ENCODE data around the gene COA3. TPM values are rescaled to one million over a fixed set of nuclear protein-coding genes. Genes with fewer than 3 reads are reported as not detected.
A peak's percentile ranks its signal among the peaks of the same experiment; 100 is the strongest.

The COA3 gene
- total RNA-seq, 1 donor from 2014 or later: 53.9 TPM

- peaks cover 44% of the 10 kb centered on the region for H3K36me3 ChIP-seq
- DNase-seq (no peak), ATAC-seq (peak; percentile 61)
- intact Hi-C loops (cut with DNase I): no loop called here
- no peaks in the 10 kb centered on the region for H3K4me1 ChIP-seq
- no peaks in the 10 kb centered on the region for H3K27me3 ChIP-seq
- H3K4me3 ChIP-seq: no peak overlapping the region
- no peak for TF ChIP-seq CTCF (IDR thresholded peaks at IDR 0.05)
- no peaks in the 10 kb centered on the region for H3K9me3 ChIP-seq
- H3K27ac ChIP-seq: no peak overlapping the region
These were observed 10.7 kb upstream of the COA3 start for GRCh38 chr17:42809250-42809649.

- Histone ChIP-seq H3K27ac (no peak overlapping the region), H3K36me3 (peaks cover 17% of the 10 kb centered on the region), H3K4me1 (no peaks in the 10 kb centered on the region), H3K27me3 (no peaks in the 10 kb centered on the region), H3K4me3 (no peak overlapping the region), H3K9me3 (no peaks in the 10 kb centered on the region)
- DNase-seq (no peak), ATAC-seq (no peak)
- intact Hi-C loops (cut with DNase I): no loop called here
- TF ChIP-seq CTCF (IDR thresholded peaks at IDR 0.05): no peak
These were observed 7.7 kb upstream of the COA3 start for GRCh38 chr17:42806249-42806648.

- no peak for TF ChIP-seq CTCF (IDR thresholded peaks at IDR 0.05)
- intact Hi-C loops (cut with DNase I): no loop called here
- Histone ChIP-seq H3K4me3 (no peak overlapping the region), H3K4me1 (no peaks in the 10 kb centered on the region), H3K27ac (peak overlapping the region; percentile 39), H3K36me3 (peaks cover 4% of the 10 kb centered on the region), H3K9me3 (no peaks in the 10 kb centered on the region), H3K27me3 (no peaks in the 10 kb centered on the region)
- ATAC-seq (peak; percentile 78), DNase-seq (no peak)
These were observed 6.4 kb upstream of the COA3 start for GRCh38 chr17:42804918-42805367.

GRCh38 chr17:42803074-42803883, 4.8 kb upstream of the COA3 start:
- Histone ChIP-seq H3K4me3 (no peak overlapping the region), H3K4me1 (peaks cover 4% of the 10 kb centered on the region), H3K36me3 (no peaks in the 10 kb centered on the region), H3K27me3 (no peaks in the 10 kb centered on the region), H3K9me3 (no peaks in the 10 kb centered on the region), H3K27ac (no peak overlapping the region)
- ATAC-seq (no peak), DNase-seq (no peak)
- intact Hi-C loops (cut with DNase I): no loop called here
- TF ChIP-seq CTCF (IDR thresholded peaks at IDR 0.05): no peak

GRCh38 chr17:42798011-42798382, 507 bp downstream of the COA3 start:
- H3K27ac ChIP-seq: peak overlapping the region; percentile 79
- H3K36me3 ChIP-seq: no peaks in the 10 kb centered on the region
- no peaks in the 10 kb centered on the region for H3K9me3 ChIP-seq
- DNase-seq (no peak), ATAC-seq (no peak)
- no peak for TF ChIP-seq CTCF (IDR thresholded peaks at IDR 0.05)
- peak overlapping the region; percentile 85 for H3K4me3 ChIP-seq
- no peaks in the 10 kb centered on the region for H3K27me3 ChIP-seq
- peaks cover 18% of the 10 kb centered on the region for H3K4me1 ChIP-seq
- intact Hi-C loops (cut with DNase I): no loop called here
